Keratinocyte (primary cell): Measurements from ENCODE around the gene SHC3. TPM values are rescaled to one million over a fixed set of nuclear protein-coding genes. Genes with fewer than 3 reads are reported as not detected.

ENCODE experiments used
- DNase-seq: peaks from one replicate; pipeline ENCODE4 v3.0.0-alpha.2; 2011; ENCODE audit warnings: low read depth, missing footprints, low spot score
- FAIRE-seq: peaks from 2 replicates; lab custom pipeline; 2011; peaks lifted over from hg19 to GRCh38; lab: Jason Lieb, UNC
- H2AFZ ChIP-seq: 2 replicates; pipeline ENCODE4 v1.6.0; 2012; ENCODE audit warnings: low read length, control low read depth, inconsistent platforms; ENCODE audit not compliant: control insufficient read depth
- H3K27ac ChIP-seq: 2 replicates; pipeline ENCODE4 v1.5.1; 2011; ENCODE audit warnings: low read length; ENCODE audit not compliant: control insufficient read depth, insufficient read depth
- H3K27me3 ChIP-seq: 3 replicates; pipeline ENCODE4 v1.6.0; 2011; ENCODE audit warnings: low read length; ENCODE audit not compliant: control insufficient read depth, insufficient read depth; ENCODE audit errors: extremely low read depth
- H3K36me3 ChIP-seq, 2 experiments: 2 replicates in 1 of 2; 3 replicates in 1 of 2; pipeline ENCODE4 v1.5.1; 2011; ENCODE audit warnings: low read length in 2 of 2, mild to moderate bottlenecking in 1 of 2; ENCODE audit not compliant: control insufficient read depth in 2 of 2, insufficient read depth in 2 of 2; ENCODE audit errors: extremely low read depth in 1 of 2
- H3K4me1 ChIP-seq: 3 replicates; pipeline ENCODE4 v1.5.1; 2011; ENCODE audit warnings: low read length; ENCODE audit not compliant: control insufficient read depth, insufficient read depth; ENCODE audit errors: extremely low read depth
- H3K4me2 ChIP-seq: 3 replicates; pipeline ENCODE4 v1.6.0; 2011; ENCODE audit warnings: low read depth, low read length; ENCODE audit not compliant: control insufficient read depth, insufficient read depth; ENCODE audit errors: extremely low read depth
- H3K4me3 ChIP-seq, 3 experiments: fragments of 200-600 bp in 1 of 3; sonication (generic) in 1 of 3; 2 replicates in 2 of 3; 3 replicates in 1 of 3; pipeline ENCODE4 v1.5.1; 2011 to 2016; ENCODE audit warnings: low read length in 3 of 3, mild to moderate bottlenecking in 3 of 3, control low read depth in 2 of 3, inconsistent platforms in 1 of 3, low read depth in 1 of 3, mixed read lengths in 1 of 3, mixed run types in 1 of 3, moderate library complexity in 1 of 3; ENCODE audit not compliant: control insufficient read depth in 2 of 3, insufficient read depth in 2 of 3; ENCODE audit errors: extremely low read depth in 1 of 3
- H3K79me2 ChIP-seq: 2 replicates; pipeline ENCODE4 v1.6.0; 2012; ENCODE audit warnings: low read length; ENCODE audit not compliant: control insufficient read depth, insufficient read depth
- H3K9ac ChIP-seq: 3 replicates; pipeline ENCODE4 v1.6.0; 2011; ENCODE audit warnings: low read length; ENCODE audit not compliant: control insufficient read depth, insufficient read depth; ENCODE audit errors: extremely low read depth
- H3K9me1 ChIP-seq: 3 replicates; pipeline ENCODE4 v1.6.0; 2011; ENCODE audit warnings: low read length; ENCODE audit not compliant: control insufficient read depth, insufficient read depth; ENCODE audit errors: extremely low read depth
- H3K9me3 ChIP-seq: 2 replicates; pipeline ENCODE4 v1.5.1; 2012; ENCODE audit warnings: low read depth, low read length; ENCODE audit not compliant: control insufficient read depth
- H4K20me1 ChIP-seq: 3 replicates; pipeline ENCODE4 v1.6.0; 2011; ENCODE audit warnings: low read length; ENCODE audit not compliant: control insufficient read depth, insufficient read depth; ENCODE audit errors: extremely low read depth
- CTCF ChIP-seq, 3 experiments: IDR thresholded peaks in 1 of 3; conservative IDR thresholded peaks in 1 of 3; optimal IDR thresholded peaks in 1 of 3; 2 replicates in 2 of 3; 3 replicates in 1 of 3; pipeline versions ENCODE3 to v1.5.1; 2011; ENCODE audit warnings: low read length in 3 of 3, mild to moderate bottlenecking in 3 of 3, moderate library complexity in 2 of 3, control low read depth in 1 of 3, inconsistent platforms in 1 of 3; ENCODE audit not compliant: insufficient read depth in 2 of 3; ENCODE audit errors: extremely low read depth in 1 of 3
- EZH2 ChIP-seq: IDR thresholded peaks from one replicate; pipeline ENCODE4 v1.6.1; 2012; ENCODE audit warnings: inconsistent platforms, mild to moderate bottlenecking, low read length, moderate library complexity
- dilution Hi-C: fragments of 300-500 bp; cut with MboI; formaldehyde crosslinking; loops from one replicate; pipeline ENCODE4 v1.7.0; 2020; ENCODE audit warnings: low sequenced_read_pairs; ENCODE audit not compliant: extremely low pct_ligation_motif_present
- polyA plus RNA-seq, 5 experiments: library from polyadenylated mRNA; depleted of rRNA in 3 of 5; stranded (reverse) in 3 of 5; stranded (forward) in 1 of 5; unstranded in 1 of 5; fragments of >200 nt; gene quantifications; 1 replicate in 1 of 5; 2 replicates in 3 of 5; 3 replicates in 1 of 5; pipeline versions ENCODE4 v1.2.1 to v1.2.3, GENCODE V29; 2011 to 2012; ENCODE audit warnings: missing spikeins in 2 of 5, low read depth in 1 of 5, low replicate concordance in 1 of 5

The SHC3 gene
- polyA plus RNA-seq, 1 donor (not counting 4 experiments of a cell fraction or from before 2014, with no cell fraction given) = 0.03 TPM

- H3K36me3 ChIP-seq = no peaks in the 10 kb centered on the region
- no peak overlapping the region for H3K4me2 ChIP-seq
- H3K79me2 ChIP-seq = no peaks in the 10 kb centered on the region
- dilution Hi-C loops = no loop called here
- H3K27ac ChIP-seq = no peak overlapping the region
- no peak for TF ChIP-seq CTCF (optimal IDR thresholded peaks at IDR 0.05 in 1 of 3, IDR thresholded peaks at IDR 0.05 in 1 of 3, conservative IDR thresholded peaks at IDR 0.05 in 1 of 3; ENCODE audit: extremely low read depth in 1 of 3, insufficient read depth in 2 of 3, low read length in 3 of 3)
- no peak for TF ChIP-seq EZH2
- H3K4me1 ChIP-seq = peaks cover 18% of the 10 kb centered on the region
- no peaks in the 10 kb centered on the region for H3K27me3 ChIP-seq
- no peak overlapping the region for H3K9ac ChIP-seq
- H3K9me1 ChIP-seq = no peaks in the 10 kb centered on the region
- no peaks in the 10 kb centered on the region for H3K9me3 ChIP-seq
- FAIRE-seq (no peak), DNase-seq (no peak)
- H3K4me3 ChIP-seq = no peak overlapping the region
- H4K20me1 ChIP-seq = no peaks in the 10 kb centered on the region
- H2AFZ ChIP-seq = no peak overlapping the region
Measured at GRCh38 chr9:89134709-89135108, 43.9 kb downstream of the SHC3 start.

- DNase-seq (no peak), FAIRE-seq (no peak)
- Histone ChIP-seq H3K4me3 (no peak overlapping the region), H3K27ac (no peak overlapping the region), H4K20me1 (no peaks in the 10 kb centered on the region), H3K27me3 (no peaks in the 10 kb centered on the region), H3K9me3 (no peaks in the 10 kb centered on the region), H3K36me3 (no peaks in the 10 kb centered on the region), H3K9me1 (no peaks in the 10 kb centered on the region), H2AFZ (no peak overlapping the region), H3K79me2 (no peaks in the 10 kb centered on the region), H3K4me2 (no peak overlapping the region), H3K9ac (no peak overlapping the region), H3K4me1 (no peaks in the 10 kb centered on the region)
- no peak for TF ChIP-seq CTCF (optimal IDR thresholded peaks at IDR 0.05 in 1 of 3, IDR thresholded peaks at IDR 0.05 in 1 of 3, conservative IDR thresholded peaks at IDR 0.05 in 1 of 3; ENCODE audit: extremely low read depth in 1 of 3, insufficient read depth in 2 of 3, low read length in 3 of 3)
- TF ChIP-seq EZH2 = no peak
- dilution Hi-C loops = no loop called here
Measured at GRCh38 chr9:89122949-89123348, 55.7 kb downstream of the SHC3 start.
